ENCODE measurements around the gene TRIM37.

GRCh38 chr17:58998871-58999270 lies 107.8 kb downstream of the TRIM37 start:
- TF ChIP-seq EP300 (IDR thresholded peaks at IDR 0.05; ENCODE audit: borderline replicate concordance) (no peak), RAD21 (IDR thresholded peaks at IDR 0.05; ENCODE audit: low read depth) (no peak), CEBPB (IDR thresholded peaks at IDR 0.05) (no peak), EGR1 (IDR thresholded peaks at IDR 0.05) (no peak), CREB1 (IDR thresholded peaks at IDR 0.05; ENCODE audit: low read depth) (no peak), REST (IDR thresholded peaks at IDR 0.05; ENCODE audit: low read depth) (no peak), TEAD4 (IDR thresholded peaks at IDR 0.05) (no peak), FOXM1 (IDR thresholded peaks at IDR 0.05; ENCODE audit: borderline replicate concordance, low read depth) (no peak), TAF1 (IDR thresholded peaks at IDR 0.05; ENCODE audit: low read depth) (no peak), MAX (IDR thresholded peaks at IDR 0.05) (no peak), YY1 (IDR thresholded peaks at IDR 0.05; ENCODE audit: low read depth) (no peak)

All from Ishikawa (cell line).